K562 (cell line): ENCODE measurements around the gene TMPRSS5. TPM values are rescaled to one million over a fixed set of nuclear protein-coding genes. Genes with fewer than 3 reads are reported as not detected.

Source experiments
- ATAC-seq: fragments of 200-7000 bp; cut with Tn5 transposase; 3 replicates; pipeline ENCODE4 v1.9.1; 2020; ENCODE audit warnings: moderate library complexity
- BruUV-seq: library from RNA; stranded (reverse); fragments of 400-500 nt; replicated peaks from 2 replicates; lab custom pipeline; 2021; lab: Mats Ljungman, UMichigan
- CTCF ChIA-PET: fragments of 300-600 bp; formaldehyde crosslinking; extraction: SDS; loops from one replicate; lab custom pipeline; 2021; ENCODE audit warnings: low intra/inter-chr PET ratio; lab: Yijun Ruan, JAX
- POLR2A ChIA-PET: fragments of 300-600, 350-650 bp; sonication (Branson Sonifier 250); formaldehyde crosslinking; extraction: SDS; loops from one replicate; lab custom pipeline; 2021; ENCODE audit warnings: antibody characterized with exemption, inconsistent platforms; lab: Yijun Ruan, JAX
- DNase-seq, 4 experiments: peaks; one replicate each; pipeline versions ENCODE4 v3.0.0 to v3.0.0-alpha.2; 2011 to 2018; ENCODE audit warnings: low spot score in 3 of 4, mixed read lengths in 3 of 4; ENCODE audit errors: extremely low read depth in 1 of 4
- FAIRE-seq: peaks from 2 replicates; lab custom pipeline; 2011; peaks lifted over from hg19 to GRCh38; lab: Jason Lieb, UNC
- H2AFZ ChIP-seq: 2 replicates; pipeline ENCODE4 v1.6.0; 2011; ENCODE audit warnings: low read depth, low read length, control low read depth, inconsistent platforms
- H3K27ac ChIP-seq: fragments of 200-600 bp; 3 replicates; pipeline ENCODE4 v1.8.0; 2011; ENCODE audit warnings: low read depth, mild to moderate bottlenecking, control low read depth, inconsistent platforms, low read length, moderate library complexity, mixed read lengths; ENCODE audit errors: extremely low read depth
- H3K27me3 ChIP-seq, 2 experiments: fragments of 300-600 bp in 1 of 2; 2 replicates in 1 of 2; 3 replicates in 1 of 2; pipeline versions ENCODE4 v1.6.0 to v1.8.0; 2011; ENCODE audit warnings: inconsistent platforms in 2 of 2, low read length in 2 of 2, mild to moderate bottlenecking in 1 of 2, mixed read lengths in 1 of 2, moderate library complexity in 1 of 2; ENCODE audit not compliant: control insufficient read depth in 2 of 2, insufficient read depth in 2 of 2
- H3K36me3 ChIP-seq: fragments of 300-600 bp; 3 replicates; pipeline ENCODE4 v1.8.0; 2011; ENCODE audit warnings: mild to moderate bottlenecking, low read length, inconsistent platforms; ENCODE audit not compliant: control insufficient read depth, insufficient read depth
- H3K4me1 ChIP-seq, 2 experiments: fragments of 200-600 bp in 1 of 2; replicated peaks in 1 of 2; 2 replicates in 1 of 2; 3 replicates in 1 of 2; pipeline versions ENCODE4 v1.5.1 to v1.8.0; 2011; ENCODE audit warnings: inconsistent platforms in 2 of 2, low read length in 2 of 2, mild to moderate bottlenecking in 1 of 2, mixed read lengths in 1 of 2, moderate library complexity in 1 of 2; ENCODE audit not compliant: control insufficient read depth in 2 of 2, insufficient read depth in 2 of 2
- H3K4me2 ChIP-seq: 2 replicates; pipeline ENCODE4 v1.6.1; 2011; ENCODE audit warnings: low read length, control low read depth, inconsistent platforms, mixed read lengths; ENCODE audit not compliant: insufficient read depth
- H3K4me3 ChIP-seq: fragments of 200-600 bp; sonication (generic), shearing (Covaris generic); 2 replicates; pipeline ENCODE4 v1.5.1; 2016; ENCODE audit warnings: control low read depth, inconsistent platforms
- H3K79me2 ChIP-seq: fragments of 200-600 bp; 3 replicates; pipeline ENCODE4 v1.8.0; 2011; ENCODE audit warnings: low read length, inconsistent platforms; ENCODE audit not compliant: control insufficient read depth, insufficient read depth
- H3K9ac ChIP-seq, 2 experiments: 2 replicates each; pipeline versions ENCODE4 v1.6.0 to v1.6.1; 2011; ENCODE audit warnings: low read depth in 2 of 2, low read length in 2 of 2, control low read depth in 1 of 2, inconsistent platforms in 1 of 2, mild to moderate bottlenecking in 1 of 2, mixed read lengths in 1 of 2; ENCODE audit not compliant: insufficient read depth in 1 of 2
- H3K9me1 ChIP-seq: one replicate; pipeline ENCODE4 v1.6.0; 2011; ENCODE audit warnings: inconsistent platforms, mild to moderate bottlenecking, low read length, moderate library complexity; ENCODE audit not compliant: control insufficient read depth, insufficient read depth
- H3K9me3 ChIP-seq: replicated peaks from 2 replicates; pipeline ENCODE4 v1.5.1; 2011; ENCODE audit warnings: low read depth, low read length, inconsistent platforms; ENCODE audit not compliant: control insufficient read depth, insufficient read depth
- H4K20me1 ChIP-seq: replicated peaks from 2 replicates; pipeline ENCODE4 v1.6.1; 2011; ENCODE audit warnings: low read length, inconsistent platforms, mixed read lengths; ENCODE audit not compliant: control insufficient read depth, insufficient read depth
- CTBP1 ChIP-seq: fragments of 450-650 bp; IDR thresholded peaks from 2 replicates; pipeline ENCODE4 v1.6.1; 2016; ENCODE audit warnings: borderline replicate concordance
- EP400 ChIP-seq: fragments of 450-650 bp; IDR thresholded peaks from 2 replicates; pipeline ENCODE4 v1.6.1; 2017; ENCODE audit warnings: antibody characterized with exemption, mild to moderate bottlenecking, moderate library complexity
- FOS ChIP-seq: IDR thresholded peaks from 3 replicates; pipeline ENCODE4 v1.6.1; 2011; ENCODE audit not compliant: insufficient read length; ENCODE audit errors: extremely low read depth
- NBN ChIP-seq: fragments of 450-650 bp; IDR thresholded peaks from 2 replicates; pipeline ENCODE4 v1.6.1; 2016; ENCODE audit warnings: low read depth, mild to moderate bottlenecking
- NR3C1 ChIP-seq: sonication (generic); formaldehyde crosslinking; IDR thresholded peaks from 2 replicates; pipeline ENCODE4 v1.8.1; 2022; ENCODE audit warnings: missing genetic modification reagents
- TBL1XR1 ChIP-seq, 2 experiments: IDR thresholded peaks; 2 replicates each; pipeline ENCODE4 v1.6.1; 2012; ENCODE audit warnings: improper control_type of control experiment in 2 of 2, low read length in 2 of 2, mild to moderate bottlenecking in 1 of 2
- YY1 ChIP-seq, 3 experiments: IDR thresholded peaks; 2 replicates each; pipeline ENCODE4 v1.6.1; 2011; ENCODE audit warnings: low read length in 2 of 3, mild to moderate bottlenecking in 2 of 3, moderate library complexity in 2 of 3, borderline replicate concordance in 1 of 3, control low read depth in 1 of 3, low read depth in 1 of 3; ENCODE audit not compliant: insufficient read depth in 3 of 3, insufficient replicate concordance in 2 of 3, control insufficient read depth in 1 of 3, insufficient read length in 1 of 3; ENCODE audit errors: extremely low read depth in 1 of 3
- ZNF197 ChIP-seq: fragments of 200-800 bp; sonication (Bioruptor generic); IDR thresholded peaks from 2 replicates; pipeline ENCODE4 v1.6.1; 2016; ENCODE audit warnings: low read depth, missing genetic modification characterization, missing compliant biosample characterization
- ZNF551 ChIP-seq: fragments of 250-450 bp; sonication (Bioruptor Pico); IDR thresholded peaks from 2 replicates; pipeline ENCODE4 v1.5.0; 2021; ENCODE audit warnings: mild to moderate bottlenecking, moderate library complexity
- WGBS: fragments of 100-300 bp; shearing (Covaris generic); methylation state at CpG from one replicate; pipeline ENCODE4 v1.1.6; 2016; ENCODE audit warnings: low coverage, mixed read lengths; ENCODE audit not compliant: insufficient coverage; ENCODE audit errors: missing lambda C conversion rate; 5-methylcytosine and 5-hydroxymethylcytosine counted together
- in situ Hi-C: fragments of 300-500 bp; cut with MboI; formaldehyde crosslinking; loops from 4 replicates; pipeline ENCODE4 v1.15.0; 2018; ENCODE audit warnings: inconsistent platforms, mixed read lengths
- intact Hi-C: fragments of 100-400 bp; cut with micrococcal nuclease; formaldehyde crosslinking; loops from 2 replicates; pipeline ENCODE4 v1.14.2; 2022
- polyA plus RNA-seq, 8 experiments: library from polyadenylated mRNA; depleted of rRNA in 4 of 8; stranded (reverse) in 5 of 8; unstranded in 3 of 8; fragments of >200 nt; fragmentation: Nextera tagmentation in 2 of 8; fragmentation: Illumina TruSeq in 1 of 8; extraction: Ambion mirVana in 2 of 8; extraction: Trizol in 1 of 8; gene quantifications; 2 replicates each; pipeline versions ENCODE4 v1.2.1 to v1.2.3, GENCODE V29; 2011 to 2014; ENCODE audit warnings: inconsistent platforms in 1 of 8, missing spikeins in 1 of 8
- total RNA-seq, 7 experiments: library from RNA; depleted of rRNA in 6 of 7; stranded (reverse); fragments of >200 nt in 6 of 7; fragmentation: Illumina TruSeq in 2 of 7; extraction: Trizol in 2 of 7; gene quantifications; 2 replicates each; pipeline versions ENCODE4 v1.2.1 to v1.2.3, GENCODE V29; 2011 to 2021; ENCODE audit warnings: low replicate concordance in 1 of 7
- TF ChIP-seq, protein P1 (sequence below): fragments of 450-650 bp; IDR thresholded peaks from 2 replicates; pipeline ENCODE4 v1.6.1; 2016; ENCODE audit warnings: low read depth, mild to moderate bottlenecking, moderate library complexity
- TF ChIP-seq, protein P2 (sequence below): IDR thresholded peaks from 2 replicates; pipeline ENCODE4 v1.6.1; 2012; ENCODE audit warnings: low read depth, low read length, improper control_type of control experiment, borderline replicate concordance
- TF ChIP-seq, protein P3 (sequence below), 2 experiments: fragments of 450-650 bp; conservative IDR thresholded peaks; 2 replicates each; pipeline ENCODE4 v1.6.1; 2017; ENCODE audit warnings: mild to moderate bottlenecking in 2 of 2, moderate library complexity in 2 of 2
- TF ChIP-seq, protein P4 (sequence below): fragments of 250-450 bp; sonication (Bioruptor Pico); IDR thresholded peaks from 2 replicates; pipeline ENCODE4 v1.9.0; 2021; ENCODE audit warnings: mild to moderate bottlenecking
- TF ChIP-seq, protein P5 (sequence below): sonication (generic); formaldehyde crosslinking; IDR thresholded peaks from 2 replicates; pipeline ENCODE4 v1.8.0; 2022; ENCODE audit warnings: mild to moderate bottlenecking, missing genetic modification reagents

Gene TMPRSS5
- total and polyA plus RNA-seq, 9 of the 15 experiments (the other 6 are each of a cell fraction or from before 2014, with no cell fraction given): 0.07 to 0.49 (median 0.17) TPM; not detected in 1

DNA sequence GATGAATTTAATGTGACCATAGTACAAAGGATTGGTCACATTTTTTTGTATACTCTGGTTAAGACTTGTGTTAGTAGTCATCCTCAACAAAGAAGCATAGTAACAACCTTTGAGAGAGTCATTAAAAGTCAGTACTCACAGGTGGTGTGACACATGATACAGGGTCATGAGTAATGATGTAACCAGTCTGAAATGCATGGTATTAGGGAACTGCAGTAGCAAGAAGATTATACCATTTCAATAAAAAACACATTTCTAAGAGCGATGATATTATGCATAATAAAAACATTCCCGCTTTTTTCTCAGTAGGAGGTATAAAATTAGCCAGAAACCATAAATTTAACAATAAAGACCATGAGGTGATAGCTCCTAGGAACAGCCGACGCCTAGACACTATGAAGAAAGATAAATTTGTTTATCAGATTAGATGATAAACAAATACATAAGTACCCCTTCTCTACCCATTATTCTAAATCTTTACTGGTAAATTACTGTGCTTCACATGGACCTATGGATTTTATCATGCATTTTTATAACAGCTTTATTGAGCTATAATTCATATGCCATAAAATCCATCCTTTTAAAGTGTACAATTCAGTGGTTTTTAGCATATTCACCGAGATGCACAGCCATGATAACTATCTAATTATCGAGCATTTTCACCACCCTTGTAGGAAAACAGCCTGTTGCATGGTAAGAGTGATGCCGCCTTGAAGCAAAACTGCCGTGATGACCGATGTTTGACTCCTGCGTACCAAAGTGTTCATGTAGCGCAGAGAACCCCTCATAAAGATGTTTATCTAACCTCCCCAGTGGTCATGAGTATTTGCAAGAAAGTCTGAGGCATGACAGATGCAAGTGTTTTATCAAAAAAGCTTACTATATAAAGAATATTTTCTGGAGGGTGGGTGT lies 41.8 kb downstream of the TMPRSS5 start:
- Histone ChIP-seq H3K4me2 (peak overlapping the region; percentile 90), H3K9me3 (peaks cover 15% of the 10 kb centered on the region), H3K9me1 (no peaks in the 10 kb centered on the region), H2AFZ (peak overlapping the region; percentile 88), H3K4me3 (peak overlapping the region; percentile 28), H3K36me3 (peaks cover 6% of the 10 kb centered on the region), H3K27ac (peak overlapping the region; percentile 97), H3K9ac (peak overlapping the region; percentile 62 to 81; a peak in 3 of 4 replicates), H3K4me1 (peaks cover 9 to 44% of the 10 kb centered on the region in 2 experiments; a peak in 4 of 5 replicates), H3K79me2 (peaks cover 9% of the 10 kb centered on the region; the same call in 2 of the 3 replicates), H4K20me1 (no peaks in the 10 kb centered on the region), H3K27me3 (no peaks in the 10 kb centered on the region)
- ChIA-PET CTCF (no interaction called here), POLR2A (interaction anchor here (0.9 to 2.1 kb wide), 4 partner anchors 12 to 25 kb away, joined by 3 to 5 read pairs (median 4); no protein-coding TSS in a partner anchor)
- FAIRE-seq: peak; percentile 40
- DNase-seq: peak; percentile 49 to 70 (median 56)
- 3% methylated on average over 11 of the region's 11 CpGs for WGBS
- ATAC-seq: peak; percentile 86
- intact Hi-C loops: loop anchor here (2.0 kb wide), 1 partner anchor 26 kb away; no protein-coding TSS in a partner anchor
- BruUV-seq: TSS peak; percentile 94
- in situ Hi-C loops: no loop called here
- TF ChIP-seq ZNF197 (CRISPR knock-in tag) (no peak), CTBP1 (peak; percentile 63), FOS (no peak), EP400 (peak; percentile 73), NR3C1 (CRISPR knock-in tag) (no peak), YY1 (IDR thresholded peaks at IDR 0.05; ENCODE audit: borderline replicate concordance in 1 of 3, control insufficient read depth in 1 of 3, extremely low read depth in 1 of 3, insufficient read depth in 3 of 3, insufficient read length in 1 of 3, insufficient replicate concordance in 2 of 3, low read depth in 1 of 3, low read length in 2 of 3) (no peak), NBN (no peak; the same call in 1 of the 2 replicates), ZNF551 (CRISPR knock-in tag) (no peak), TBL1XR1 (IDR thresholded peaks at IDR 0.05; ENCODE audit: low read length in 2 of 2) (0 out of 4 replicates have a peak, but pooled peaks of 1 of the 2 experiments have one; percentile 30)
- TF ChIP-seq, protein P1, sequence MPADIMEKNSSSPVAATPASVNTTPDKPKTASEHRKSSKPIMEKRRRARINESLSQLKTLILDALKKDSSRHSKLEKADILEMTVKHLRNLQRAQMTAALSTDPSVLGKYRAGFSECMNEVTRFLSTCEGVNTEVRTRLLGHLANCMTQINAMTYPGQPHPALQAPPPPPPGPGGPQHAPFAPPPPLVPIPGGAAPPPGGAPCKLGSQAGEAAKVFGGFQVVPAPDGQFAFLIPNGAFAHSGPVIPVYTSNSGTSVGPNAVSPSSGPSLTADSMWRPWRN: 0 out of 2 replicates have a peak, but pooled peaks have one; percentile 15
- TF ChIP-seq, protein P2, sequence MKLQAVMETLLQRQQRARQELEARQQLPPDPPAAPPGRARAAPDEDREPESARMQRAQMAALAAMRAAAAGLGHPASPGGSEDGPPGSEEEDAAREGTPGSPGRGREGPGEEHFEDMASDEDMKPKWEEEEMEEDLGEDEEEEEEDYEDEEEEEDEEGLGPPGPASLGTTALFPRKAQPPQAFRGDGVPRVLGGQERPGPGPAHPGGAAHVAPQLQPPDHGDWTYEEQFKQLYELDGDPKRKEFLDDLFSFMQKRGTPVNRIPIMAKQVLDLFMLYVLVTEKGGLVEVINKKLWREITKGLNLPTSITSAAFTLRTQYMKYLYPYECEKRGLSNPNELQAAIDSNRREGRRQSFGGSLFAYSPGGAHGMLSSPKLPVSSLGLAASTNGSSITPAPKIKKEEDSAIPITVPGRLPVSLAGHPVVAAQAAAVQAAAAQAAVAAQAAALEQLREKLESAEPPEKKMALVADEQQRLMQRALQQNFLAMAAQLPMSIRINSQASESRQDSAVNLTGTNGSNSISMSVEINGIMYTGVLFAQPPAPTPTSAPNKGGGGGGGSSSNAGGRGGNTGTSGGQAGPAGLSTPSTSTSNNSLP: peak; percentile 34; the same call in 1 of the 2 replicates
- TF ChIP-seq, protein P3, sequence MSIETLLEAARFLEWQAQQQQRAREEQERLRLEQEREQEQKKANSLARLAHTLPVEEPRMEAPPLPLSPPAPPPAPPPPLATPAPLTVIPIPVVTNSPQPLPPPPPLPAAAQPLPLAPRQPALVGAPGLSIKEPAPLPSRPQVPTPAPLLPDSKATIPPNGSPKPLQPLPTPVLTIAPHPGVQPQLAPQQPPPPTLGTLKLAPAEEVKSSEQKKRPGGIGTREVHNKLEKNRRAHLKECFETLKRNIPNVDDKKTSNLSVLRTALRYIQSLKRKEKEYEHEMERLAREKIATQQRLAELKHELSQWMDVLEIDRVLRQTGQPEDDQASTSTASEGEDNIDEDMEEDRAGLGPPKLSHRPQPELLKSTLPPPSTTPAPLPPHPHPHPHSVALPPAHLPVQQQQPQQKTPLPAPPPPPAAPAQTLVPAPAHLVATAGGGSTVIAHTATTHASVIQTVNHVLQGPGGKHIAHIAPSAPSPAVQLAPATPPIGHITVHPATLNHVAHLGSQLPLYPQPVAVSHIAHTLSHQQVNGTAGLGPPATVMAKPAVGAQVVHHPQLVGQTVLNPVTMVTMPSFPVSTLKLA (conservative IDR thresholded peaks at IDR 0.05): peak; percentile 30 to 35; a peak in 2 of 4 replicates
- TF ChIP-seq, protein P4, sequence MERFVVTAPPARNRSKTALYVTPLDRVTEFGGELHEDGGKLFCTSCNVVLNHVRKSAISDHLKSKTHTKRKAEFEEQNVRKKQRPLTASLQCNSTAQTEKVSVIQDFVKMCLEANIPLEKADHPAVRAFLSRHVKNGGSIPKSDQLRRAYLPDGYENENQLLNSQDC: no peak
- TF ChIP-seq, protein P5, sequence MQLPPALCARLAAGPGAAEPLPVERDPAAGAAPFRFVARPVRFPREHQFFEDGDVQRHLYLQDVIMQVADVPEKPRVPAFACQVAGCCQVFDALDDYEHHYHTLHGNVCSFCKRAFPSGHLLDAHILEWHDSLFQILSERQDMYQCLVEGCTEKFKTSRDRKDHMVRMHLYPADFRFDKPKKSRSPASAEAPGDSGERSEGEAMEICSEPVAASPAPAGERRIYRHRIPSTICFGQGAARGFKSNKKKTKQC (CRISPR knock-in tag): no peak
